GM21390 (cell line): ENCODE data around the gene ZNF507.

Experiments
- ATAC-seq: cut with Tn5 transposase; IDR thresholded peaks from one replicate; pipeline ENCODE4 v1.9.1; 2021; ENCODE audit not compliant: unreplicated experiment

ZNF507 gene

GRCh38 chr19:32339423-32339822, 6.0 kb upstream of the ZNF507 start:
- no peak for ATAC-seq

GRCh38 chr19:32339988-32340874, 5.2 kb upstream of the ZNF507 start:
- no peak for ATAC-seq

GRCh38 chr19:32342695-32343094, 2.7 kb upstream of the ZNF507 start:
- no peak for ATAC-seq

GRCh38 chr19:32343550-32344262, 1.7 kb upstream of the ZNF507 start:
- no peak for ATAC-seq

GRCh38 chr19:32346901-32347300, 1.5 kb downstream of the ZNF507 start:
- no peak for ATAC-seq

GRCh38 chr19:32347573-32347972, 2.2 kb downstream of the ZNF507 start:
- no peak for ATAC-seq

GRCh38 chr19:32349051-32349450, 3.6 kb downstream of the ZNF507 start:
- ATAC-seq = no peak

GRCh38 chr19:32349724-32350470, 4.5 kb downstream of the ZNF507 start:
- ATAC-seq = no peak

GRCh38 chr19:32350471-32350865, 5.1 kb downstream of the ZNF507 start:
- no peak for ATAC-seq

- no peak for ATAC-seq
Observed at GRCh38 chr19:32350987-32351348, 5.6 kb downstream of the ZNF507 start.

GRCh38 chr19:32352241-32352630, 6.8 kb downstream of the ZNF507 start:
- no peak for ATAC-seq

- no peak for ATAC-seq
Observed at GRCh38 chr19:32354345-32354744, 8.9 kb downstream of the ZNF507 start.

- ATAC-seq = no peak
Observed at GRCh38 chr19:32355309-32355708, 9.9 kb downstream of the ZNF507 start.

GRCh38 chr19:32357720-32358119, 12.3 kb downstream of the ZNF507 start:
- no peak for ATAC-seq

- no peak for ATAC-seq
Observed at GRCh38 chr19:32358321-32358720, 12.9 kb downstream of the ZNF507 start.

GRCh38 chr19:32359581-32359980, 14.2 kb downstream of the ZNF507 start:
- no peak for ATAC-seq

- no peak for ATAC-seq
Observed at GRCh38 chr19:32361574-32362317, 16.3 kb downstream of the ZNF507 start.

GRCh38 chr19:32362318-32362691, 16.9 kb downstream of the ZNF507 start:
- no peak for ATAC-seq

GRCh38 chr19:32363175-32363574, 17.8 kb downstream of the ZNF507 start:
- no peak for ATAC-seq

GRCh38 chr19:32363632-32364031, 18.2 kb downstream of the ZNF507 start:
- ATAC-seq = no peak

- no peak for ATAC-seq
Observed at GRCh38 chr19:32364040-32364439, 18.6 kb downstream of the ZNF507 start.
